Activated CD8-positive, alpha-beta T cell treated with anti-CD3 and anti-CD28 coated beads, Interleukin-2, amount 10 ng/mL, durations not matched to agents 7 days and 5 days (primary cell): ENCODE data around the gene CRELD1. TPM values are rescaled to one million over a fixed set of nuclear protein-coding genes. Genes with fewer than 3 reads are reported as not detected.
"Not testable (repeated sequence)": the region's sequence is repeated elsewhere in the genome, so short reads cannot be mapped to it uniquely, and the experiment has no call there.

Source experiments
- ATAC-seq: fragments of 150-1000 bp; cut with Tn5 transposase; one replicate; pipeline ENCODE4 v1.10.0; 2021; ENCODE audit warnings: moderate library complexity
- CTCF ChIA-PET: fragments of 350-600 bp; sonication (Branson Sonifier 250); formaldehyde crosslinking; loops from one replicate; lab custom pipeline; 2021; ENCODE audit warnings: antibody characterized with exemption; lab: Charles Lee
- POLR2A ChIA-PET: fragments of 350-600 bp; sonication (Branson Sonifier 250); formaldehyde crosslinking; loops from one replicate; lab custom pipeline; 2021; ENCODE audit warnings: antibody characterized with exemption; lab: Charles Lee
- DNase-seq: peaks from one replicate; pipeline ENCODE4 v3.0.0-alpha.2; 2020
- H3K27ac Mint-ChIP-seq: one replicate; pipeline ENCODE4 v1.8.0; 2021; ENCODE audit warnings: mild to moderate bottlenecking, mixed read lengths
- H3K27me3 Mint-ChIP-seq: one replicate; pipeline ENCODE4 v1.8.0; 2021; ENCODE audit warnings: low read depth, mixed read lengths
- H3K36me3 Mint-ChIP-seq: one replicate; pipeline ENCODE4 v1.8.0; 2021; ENCODE audit warnings: low read depth, mixed read lengths
- H3K4me1 Mint-ChIP-seq: one replicate; pipeline ENCODE4 v1.8.0; 2021; ENCODE audit warnings: low read depth, mixed read lengths
- H3K4me3 Mint-ChIP-seq: one replicate; pipeline ENCODE4 v1.8.0; 2021; ENCODE audit warnings: mild to moderate bottlenecking, mixed read lengths
- H3K9me3 Mint-ChIP-seq: one replicate; pipeline ENCODE4 v1.8.0; 2022; ENCODE audit warnings: mixed read lengths; ENCODE audit not compliant: insufficient read depth
- total RNA-seq, 2 experiments: library from RNA; stranded (reverse); gene quantifications; one replicate each; pipeline ENCODE4 v1.2.3, GENCODE V29; 2021

Gene CRELD1
- total RNA-seq, 2 experiments from 2014 or later = 10.1 to 10.9 TPM

- CTCF ChIA-PET, H3K27me3 Mint-ChIP-seq, DNase-seq, ATAC-seq, H3K9me3 Mint-ChIP-seq, H3K27ac Mint-ChIP-seq, POLR2A ChIA-PET, H3K4me3 Mint-ChIP-seq: not testable (repeated sequence)
- H3K4me1 Mint-ChIP-seq = peaks cover 40% of the 10 kb centered on the region
- H3K36me3 Mint-ChIP-seq = peaks cover 28% of the 10 kb centered on the region
Measured at GRCh38 chr3:9896755-9897407, 36.8 kb upstream of the CRELD1 start.

GRCh38 chr3:9897408-9898372, 35.9 kb upstream of the CRELD1 start:
- Mint-ChIP-seq H3K9me3 (no peaks in the 10 kb centered on the region), H3K4me1 (peaks cover 42% of the 10 kb centered on the region), H3K4me3 (no peak overlapping the region), H3K27me3 (no peaks in the 10 kb centered on the region), H3K36me3 (peaks cover 23% of the 10 kb centered on the region), H3K27ac (no peak overlapping the region)
- ATAC-seq (no peak), DNase-seq (no peak)
- ChIA-PET POLR2A (no interaction called here), CTCF (no interaction called here)

GRCh38 chr3:9898467-9899241, 35.0 kb upstream of the CRELD1 start:
- ATAC-seq (no peak), DNase-seq (no peak)
- no peaks in the 10 kb centered on the region for H3K27me3 Mint-ChIP-seq
- POLR2A ChIA-PET = no interaction called here
- peaks cover 45% of the 10 kb centered on the region for H3K4me1 Mint-ChIP-seq
- CTCF ChIA-PET = no interaction called here
- H3K4me3 Mint-ChIP-seq = no peak overlapping the region
- H3K27ac Mint-ChIP-seq = no peak overlapping the region
- H3K36me3 Mint-ChIP-seq = peaks cover 15% of the 10 kb centered on the region
- H3K9me3 Mint-ChIP-seq = no peaks in the 10 kb centered on the region

GRCh38 chr3:9899289-9899791, 34.3 kb upstream of the CRELD1 start:
- H3K4me3 Mint-ChIP-seq = no peak overlapping the region
- POLR2A ChIA-PET = no interaction called here
- no peaks in the 10 kb centered on the region for H3K9me3 Mint-ChIP-seq
- H3K27ac Mint-ChIP-seq = no peak overlapping the region
- no peak for DNase-seq
- H3K4me1 Mint-ChIP-seq = peaks cover 44% of the 10 kb centered on the region
- ATAC-seq = no peak
- no peaks in the 10 kb centered on the region for H3K27me3 Mint-ChIP-seq
- H3K36me3 Mint-ChIP-seq = peaks cover 9% of the 10 kb centered on the region
- CTCF ChIA-PET = no interaction called here

- ChIA-PET POLR2A (interaction anchor here (3.9 kb wide), 1 partner anchor 10 kb away, joined by 29 read pairs; the partner anchor contains the start of gene JAGN1), CTCF (interaction anchor here (3.2 to 3.5 kb wide), 3 partner anchors 10 to 31 kb away, joined by 11 to 20 read pairs (median 17); partner anchors contain the start of gene JAGN1)
- not testable (repeated sequence) for H3K27me3 Mint-ChIP-seq, H3K27ac Mint-ChIP-seq, H3K36me3 Mint-ChIP-seq, H3K4me3 Mint-ChIP-seq, H3K9me3 Mint-ChIP-seq, DNase-seq, ATAC-seq
- peaks cover 38% of the 10 kb centered on the region for H3K4me1 Mint-ChIP-seq
Measured at GRCh38 chr3:9900965-9901415, 32.6 kb upstream of the CRELD1 start.

GRCh38 chr3:9901967-9902366, 31.7 kb upstream of the CRELD1 start:
- peak; percentile 55 for DNase-seq
- POLR2A ChIA-PET = interaction anchor here (1.8 to 3.9 kb wide), 3 partner anchors 8 to 14 kb away, joined by 10 to 29 read pairs (median 11); partner anchors contain the start of genes IL17RC and JAGN1
- H3K36me3 Mint-ChIP-seq = no peaks in the 10 kb centered on the region
- peaks cover 35% of the 10 kb centered on the region for H3K4me1 Mint-ChIP-seq
- H3K4me3 Mint-ChIP-seq = peak overlapping the region; percentile 30
- H3K27me3 Mint-ChIP-seq = no peaks in the 10 kb centered on the region
- CTCF ChIA-PET = interaction anchor here (1.1 to 3.5 kb wide), 4 partner anchors 10 to 30 kb away, joined by 3 to 20 read pairs (median 14); partner anchors contain the start of gene JAGN1
- ATAC-seq = peak; percentile 78
- H3K9me3 Mint-ChIP-seq = no peaks in the 10 kb centered on the region
- H3K27ac Mint-ChIP-seq = peak overlapping the region; percentile 83

- Mint-ChIP-seq H3K9me3 (no peaks in the 10 kb centered on the region), H3K36me3 (no peaks in the 10 kb centered on the region), H3K4me1 (peaks cover 35% of the 10 kb centered on the region), H3K4me3 (peak within 1 kb of the TSS; percentile 30), H3K27ac (peak within 1 kb of the TSS; percentile 83), H3K27me3 (no peaks in the 10 kb centered on the region)
- peak; percentile 38 for DNase-seq
- POLR2A ChIA-PET = interaction anchor here (0.7 to 3.9 kb wide), 6 partner anchors 9 to 84 kb away, joined by 3 to 29 read pairs (median 8); partner anchors contain the start of genes EMC3, IL17RC and JAGN1
- CTCF ChIA-PET = interaction anchor here (0.7 to 3.5 kb wide), 5 partner anchors 9 to 42 kb away, joined by 3 to 20 read pairs (median 11); partner anchors contain the start of gene JAGN1
- ATAC-seq = peak; percentile 77
Measured at GRCh38 chr3:9902372-9903237, 31.0 kb upstream of the CRELD1 start, which contains the start of gene IL17RE. Gene IL17RE (plus strand): TSS chr3:9902848. CDS start chr3:9902933, 85 bp downstream.

GRCh38 chr3:9903238-9903624, 30.4 kb upstream of the CRELD1 start:
- CTCF ChIA-PET = interaction anchor here (0.7 to 3.5 kb wide), 5 partner anchors 9 to 41 kb away, joined by 3 to 20 read pairs (median 11); partner anchors contain the start of gene JAGN1
- H3K27ac Mint-ChIP-seq = peak overlapping the region; percentile 56
- no peak for DNase-seq
- no peaks in the 10 kb centered on the region for H3K36me3 Mint-ChIP-seq
- no peaks in the 10 kb centered on the region for H3K9me3 Mint-ChIP-seq
- H3K27me3 Mint-ChIP-seq = no peaks in the 10 kb centered on the region
- POLR2A ChIA-PET = interaction anchor here (0.7 to 3.9 kb wide), 6 partner anchors 9 to 83 kb away, joined by 3 to 29 read pairs (median 8); partner anchors contain the start of genes EMC3, IL17RC and JAGN1
- H3K4me3 Mint-ChIP-seq = no peak overlapping the region
- no peak for ATAC-seq
- peaks cover 35% of the 10 kb centered on the region for H3K4me1 Mint-ChIP-seq

GRCh38 chr3:9903904-9904303, 29.7 kb upstream of the CRELD1 start:
- Mint-ChIP-seq H3K4me3 (no peak overlapping the region), H3K27me3 (no peaks in the 10 kb centered on the region), H3K27ac (no peak overlapping the region), H3K9me3 (no peaks in the 10 kb centered on the region), H3K36me3 (no peaks in the 10 kb centered on the region), H3K4me1 (peaks cover 35% of the 10 kb centered on the region)
- DNase-seq (no peak), ATAC-seq (no peak)
- ChIA-PET CTCF (interaction anchor here (1.5 to 3.5 kb wide), 3 partner anchors 8 to 13 kb away, joined by 3 to 20 read pairs (median 11); partner anchors contain the start of gene JAGN1), POLR2A (no interaction called here)

GRCh38 chr3:9906480-9906879, 27.2 kb upstream of the CRELD1 start:
- Mint-ChIP-seq H3K4me3 (no peak overlapping the region), H3K27ac (no peak overlapping the region), H3K4me1 (peaks cover 31% of the 10 kb centered on the region), H3K36me3 (no peaks in the 10 kb centered on the region), H3K9me3 (no peaks in the 10 kb centered on the region), H3K27me3 (peaks cover 2% of the 10 kb centered on the region)
- ChIA-PET CTCF (interaction anchor here (1.8 to 2.4 kb wide), 2 partner anchors 26 to 27 kb away, joined by 6 to 8 read pairs; partner anchors contain the start of gene CRELD1), POLR2A (interaction anchor here (1.6 kb wide), 1 partner anchor 17 kb away, joined by 4 read pairs; no protein-coding TSS in a partner anchor)
- DNase-seq (no peak), ATAC-seq (no peak)
